WTC11 (cell line): ENCODE measurements around the gene PLCG2. TPM values are rescaled to one million over a fixed set of nuclear protein-coding genes. Genes with fewer than 3 reads are reported as not detected.
"Not testable (repeated sequence)": the region's sequence is repeated elsewhere in the genome, so short reads cannot be mapped to it uniquely, and the experiment has no call there.

Experiments
- ATAC-seq: fragments of 200-7000 bp; cut with Tn5 transposase; 2 replicates; pipeline ENCODE4 v1.10.0; 2021; ENCODE audit warnings: mild to moderate bottlenecking, moderate library complexity
- CTCF ChIA-PET: fragments of 300-600 bp; sonication (Branson Sonifier 250); formaldehyde crosslinking; loops from one replicate; lab custom pipeline; 2021; ENCODE audit warnings: antibody characterized with exemption; lab: Charles Lee
- POLR2A ChIA-PET: fragments of 350-600 bp; sonication (Branson Sonifier 250); formaldehyde crosslinking; loops from one replicate; lab custom pipeline; 2021; ENCODE audit warnings: antibody characterized with exemption; lab: Charles Lee
- DNase-seq: peaks from one replicate; pipeline ENCODE4 v3.0.0; 2021; ENCODE audit warnings: low spot score
- H3K27ac Mint-ChIP-seq: 2 replicates; pipeline ENCODE4 v1.8.0; 2021; ENCODE audit warnings: mixed read lengths
- H3K27me3 Mint-ChIP-seq: 2 replicates; pipeline ENCODE4 v1.8.0; 2021; ENCODE audit warnings: low read depth, mild to moderate bottlenecking, moderate library complexity, mixed read lengths
- H3K36me3 Mint-ChIP-seq: 2 replicates; pipeline ENCODE4 v1.8.0; 2021; ENCODE audit warnings: mixed read lengths
- H3K4me1 Mint-ChIP-seq: 2 replicates; pipeline ENCODE4 v1.8.0; 2022; ENCODE audit warnings: mixed read lengths
- H3K4me3 Mint-ChIP-seq: 2 replicates; pipeline ENCODE4 v1.8.0; 2021; ENCODE audit warnings: mild to moderate bottlenecking, moderate library complexity, mixed read lengths
- H3K9me3 Mint-ChIP-seq: 2 replicates; pipeline ENCODE4 v1.8.0; 2021; ENCODE audit warnings: mixed read lengths
- ATF6 ChIP-seq: sonication (generic); formaldehyde crosslinking; IDR thresholded peaks from 2 replicates; pipeline ENCODE4 v1.8.1; 2023; ENCODE audit warnings: mild to moderate bottlenecking, missing genetic modification reagents
- E2F1 ChIP-seq: sonication (generic); formaldehyde crosslinking; IDR thresholded peaks from 2 replicates; pipeline ENCODE4 v1.8.0; 2022; ENCODE audit warnings: mild to moderate bottlenecking, missing genetic modification reagents
- E2F5 ChIP-seq: sonication (generic); formaldehyde crosslinking; IDR thresholded peaks from 2 replicates; pipeline ENCODE4 v1.8.1; 2022; ENCODE audit warnings: mild to moderate bottlenecking, moderate library complexity, missing genetic modification reagents
- ERG ChIP-seq: fragments of 250-450 bp; sonication (Bioruptor Pico); IDR thresholded peaks from 2 replicates; pipeline ENCODE4 v1.8.0; 2021; ENCODE audit warnings: mild to moderate bottlenecking
- ESRRA ChIP-seq: sonication (generic); formaldehyde crosslinking; IDR thresholded peaks from 2 replicates; pipeline ENCODE4 v1.8.1; 2022; ENCODE audit warnings: mild to moderate bottlenecking, missing genetic modification reagents, borderline replicate concordance
- FOXJ3 ChIP-seq: sonication (generic); formaldehyde crosslinking; IDR thresholded peaks from 2 replicates; pipeline ENCODE4 v1.9.0; 2021; ENCODE audit warnings: missing genetic modification reagents, mild to moderate bottlenecking, borderline replicate concordance
- GABPB1 ChIP-seq: sonication (generic); formaldehyde crosslinking; IDR thresholded peaks from 2 replicates; pipeline ENCODE4 v1.8.1; 2023; ENCODE audit warnings: mild to moderate bottlenecking, missing genetic modification reagents
- GRHL2 ChIP-seq: fragments of 250-450 bp; sonication (Bioruptor Pico); IDR thresholded peaks from 2 replicates; pipeline ENCODE4 v1.8.0; 2022; ENCODE audit warnings: mild to moderate bottlenecking, moderate library complexity; ENCODE audit not compliant: insufficient replicate concordance, severe bottlenecking
- HMGXB4 ChIP-seq: sonication (generic); formaldehyde crosslinking; IDR thresholded peaks from 2 replicates; pipeline ENCODE4 v1.8.1; 2023; ENCODE audit warnings: mild to moderate bottlenecking, moderate library complexity, missing genetic modification reagents
- IRF2 ChIP-seq: sonication (generic); formaldehyde crosslinking; IDR thresholded peaks from 2 replicates; pipeline ENCODE4 v1.8.0; 2022; ENCODE audit warnings: low read depth, missing genetic modification reagents, borderline replicate concordance
- MLX ChIP-seq: sonication (generic); formaldehyde crosslinking; IDR thresholded peaks from 2 replicates; pipeline ENCODE4 v1.8.1; 2023; ENCODE audit warnings: mild to moderate bottlenecking, missing genetic modification reagents, moderate library complexity
- SMAD3 ChIP-seq: sonication (generic); formaldehyde crosslinking; IDR thresholded peaks from 2 replicates; pipeline ENCODE4 v1.8.0; 2022; ENCODE audit warnings: missing genetic modification reagents, mild to moderate bottlenecking, borderline replicate concordance
- SP1 ChIP-seq: sonication (generic); formaldehyde crosslinking; conservative IDR thresholded peaks from 2 replicates; pipeline ENCODE4 v1.8.1; 2022; ENCODE audit warnings: missing genetic modification reagents
- TEAD1 ChIP-seq: sonication (generic); formaldehyde crosslinking; IDR thresholded peaks from 2 replicates; pipeline ENCODE4 v1.8.0; 2022; ENCODE audit warnings: mild to moderate bottlenecking, missing genetic modification reagents
- USF1 ChIP-seq: sonication (generic); formaldehyde crosslinking; IDR thresholded peaks from 2 replicates; pipeline ENCODE4 v1.8.0; 2022; ENCODE audit warnings: mild to moderate bottlenecking, missing genetic modification reagents
- ZNF281 ChIP-seq: sonication (generic); formaldehyde crosslinking; IDR thresholded peaks from 2 replicates; pipeline ENCODE4 v1.8.0; 2023; ENCODE audit warnings: mild to moderate bottlenecking, missing genetic modification reagents
- ZNF425 ChIP-seq: fragments of 250-450 bp; sonication (Bioruptor Pico); conservative IDR thresholded peaks from 2 replicates; pipeline ENCODE4 v1.9.0; 2021; ENCODE audit warnings: mild to moderate bottlenecking
- total RNA-seq: library from RNA; stranded (reverse); gene quantifications from 3 replicates; pipeline ENCODE4 v1.2.3, GENCODE V29; 2021

Gene PLCG2
- total RNA-seq, 1 experiment from 2014 or later: 7.0 TPM

- TF ChIP-seq MLX (CRISPR knock-in tag): no peak
- no peak for TF ChIP-seq IRF2 (CRISPR knock-in tag)
- no peak for TF ChIP-seq SMAD3 (CRISPR knock-in tag)
- TF ChIP-seq, all 79 proteins: peak for 0
Observed at GRCh38 chr16:81875461-81875860, 96.4 kb downstream of the PLCG2 start (continued).

- no peak overlapping the region for H3K27ac Mint-ChIP-seq
- H3K27me3 Mint-ChIP-seq: no peaks in the 10 kb centered on the region
- ChIA-PET CTCF (interaction anchor here (0.8 to 1.8 kb wide), 5 partner anchors 9 to 128 kb away, joined by 3 to 6 read pairs (median 4); no protein-coding TSS in a partner anchor), POLR2A (interaction anchor here (1.0 kb wide), 1 partner anchor 12 kb away, joined by 3 read pairs; no protein-coding TSS in a partner anchor)
- no peak for DNase-seq
- no peak for ATAC-seq
- TF ChIP-seq ATF6 (CRISPR knock-in tag) (no peak), SP1 (CRISPR knock-in tag) (no peak), USF1 (CRISPR knock-in tag) (no peak), TEAD1 (no peak), E2F1 (CRISPR knock-in tag) (no peak), FOXJ3 (CRISPR knock-in tag) (no peak), IRF2 (CRISPR knock-in tag) (no peak), HMGXB4 (CRISPR knock-in tag) (no peak), ZNF281 (no peak), GRHL2 (CRISPR knock-in tag) (no peak), GABPB1 (no peak), ZNF425 (CRISPR knock-in tag) (no peak), ESRRA (no peak), E2F5 (no peak), ERG (CRISPR knock-in tag) (no peak)
- peaks cover 32% of the 10 kb centered on the region for H3K4me1 Mint-ChIP-seq
- H3K36me3 Mint-ChIP-seq: no peaks in the 10 kb centered on the region
- H3K9me3 Mint-ChIP-seq: no peaks in the 10 kb centered on the region
- no peak overlapping the region for H3K4me3 Mint-ChIP-seq
Observed at GRCh38 chr16:81876273-81876900, 97.3 kb downstream of the PLCG2 start.

- H3K27me3 Mint-ChIP-seq, H3K9me3 Mint-ChIP-seq, H3K36me3 Mint-ChIP-seq, DNase-seq, H3K27ac Mint-ChIP-seq, POLR2A ChIA-PET, CTCF ChIA-PET, ATAC-seq, H3K4me3 Mint-ChIP-seq: not testable (repeated sequence)
- peaks cover 32% of the 10 kb centered on the region for H3K4me1 Mint-ChIP-seq
Observed at GRCh38 chr16:81877490-81877889, 98.4 kb downstream of the PLCG2 start.
